Measurements from ENCODE around the gene RGS9.
"Not testable (repeated sequence)": the region's sequence is repeated elsewhere in the genome, so short reads cannot be mapped to it uniquely, and the experiment has no call there.

Gene RGS9

GRCh38 chr17:65103431-65103830 is 33.7 kb upstream of the RGS9 start:
- Mint-ChIP-seq H3K4me1 (ENCODE audit: low read depth) (peaks cover 22% of the 10 kb centered on the region), H3K27me3 (peaks cover 4% of the 10 kb centered on the region), H3K27ac (no peak overlapping the region)

GRCh38 chr17:65103896-65104295 is 33.3 kb upstream of the RGS9 start:
- Mint-ChIP-seq H3K9me3 (no peaks in the 10 kb centered on the region), H3K4me1 (ENCODE audit: low read depth) (peaks cover 22% of the 10 kb centered on the region), H3K4me3 (no peak overlapping the region), H3K27me3 (peaks cover 4% of the 10 kb centered on the region), H3K27ac (no peak overlapping the region), H3K36me3 (ENCODE audit: low read depth) (no peaks in the 10 kb centered on the region)

More at GRCh38 chr17:65103431-65103830, 33.7 kb upstream of the RGS9 start:
- H3K36me3 Mint-ChIP-seq (ENCODE audit: low read depth), result no peaks in the 10 kb centered on the region
- no peak overlapping the region for H3K4me3 Mint-ChIP-seq
- H3K9me3 Mint-ChIP-seq, result no peaks in the 10 kb centered on the region

DNA sequence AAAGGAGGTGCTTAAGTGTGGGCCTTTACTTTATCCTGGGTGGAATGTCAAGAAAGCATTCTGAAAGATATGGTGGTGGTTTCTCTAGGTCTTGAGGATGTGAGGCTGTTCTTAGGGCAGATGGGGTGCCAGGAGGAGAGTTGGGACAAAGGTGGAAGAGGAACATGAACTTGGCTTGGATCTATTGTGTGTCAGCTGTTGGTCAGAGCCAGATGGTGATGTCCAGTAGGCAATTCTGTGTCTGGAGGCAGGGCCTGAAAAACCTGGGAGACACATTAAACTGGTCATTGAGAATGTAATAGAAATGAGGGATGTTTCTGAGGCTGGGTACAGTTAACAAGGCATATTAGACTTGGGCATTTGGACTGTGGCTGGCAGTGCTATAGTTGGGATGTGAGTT is 32.6 kb upstream of the RGS9 start:
- Mint-ChIP-seq H3K4me1 (ENCODE audit: low read depth) (peaks cover 16% of the 10 kb centered on the region), H3K36me3 (ENCODE audit: low read depth) (no peaks in the 10 kb centered on the region), H3K4me3 (no peak overlapping the region), H3K27ac (no peak overlapping the region), H3K9me3 (no peaks in the 10 kb centered on the region), H3K27me3 (peaks cover 4% of the 10 kb centered on the region)

GRCh38 chr17:65104973-65105372 is 32.2 kb upstream of the RGS9 start:
- H3K27me3 Mint-ChIP-seq, result peaks cover 4% of the 10 kb centered on the region
- H3K4me1 Mint-ChIP-seq (ENCODE audit: low read depth), result peaks cover 11% of the 10 kb centered on the region
- no peak overlapping the region for H3K27ac Mint-ChIP-seq
- H3K4me3 Mint-ChIP-seq, result no peak overlapping the region
- H3K9me3 Mint-ChIP-seq, result no peaks in the 10 kb centered on the region
- no peaks in the 10 kb centered on the region for H3K36me3 Mint-ChIP-seq (ENCODE audit: low read depth)

DNA sequence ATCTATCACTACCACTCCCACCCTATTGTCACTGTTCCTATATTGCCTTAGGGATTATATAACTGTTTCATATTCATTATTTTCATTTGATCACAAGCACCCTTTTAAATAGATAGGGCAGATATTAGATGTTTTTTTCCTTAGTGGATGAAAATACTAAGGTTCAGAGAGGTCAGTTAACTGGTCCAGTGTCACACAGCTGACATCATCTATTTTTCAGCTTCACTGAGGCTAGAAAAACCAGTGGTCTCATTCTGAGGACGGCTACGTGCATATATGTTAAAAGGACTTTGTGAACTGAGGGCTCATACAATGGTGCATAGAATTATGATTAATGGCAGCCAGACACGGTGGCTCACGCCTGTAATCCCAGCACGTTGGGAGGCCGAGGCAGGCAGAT is 29.0 kb upstream of the RGS9 start:
- Mint-ChIP-seq H3K27ac (no peak overlapping the region), H3K27me3 (peaks cover 7% of the 10 kb centered on the region), H3K9me3 (no peaks in the 10 kb centered on the region), H3K4me1 (ENCODE audit: low read depth) (no peaks in the 10 kb centered on the region), H3K4me3 (no peak overlapping the region), H3K36me3 (ENCODE audit: low read depth) (no peaks in the 10 kb centered on the region)

DNA sequence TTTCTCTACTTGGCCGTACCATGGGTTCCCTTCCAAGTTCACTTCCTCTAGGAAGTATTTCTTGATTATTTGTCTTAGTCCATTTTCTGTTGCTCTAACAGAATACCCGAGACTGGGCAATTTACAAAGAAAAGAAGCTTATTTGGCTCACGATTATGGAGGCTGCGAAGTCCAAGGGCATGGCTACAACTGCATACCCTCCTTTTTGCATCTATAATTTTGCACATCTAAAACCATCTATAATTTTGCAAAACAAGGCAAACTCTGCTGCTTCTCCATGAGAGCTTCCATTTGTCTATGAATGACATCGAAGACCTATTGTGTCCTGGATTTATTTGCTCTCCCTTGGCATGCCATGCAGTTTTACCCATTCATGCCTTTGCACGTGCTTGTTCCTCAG is 27.6 kb upstream of the RGS9 start:
- Mint-ChIP-seq H3K9me3 (no peaks in the 10 kb centered on the region), H3K27me3 (peaks cover 7% of the 10 kb centered on the region), H3K4me3 (no peak overlapping the region), H3K27ac (no peak overlapping the region), H3K4me1 (ENCODE audit: low read depth) (no peaks in the 10 kb centered on the region), H3K36me3 (ENCODE audit: low read depth) (no peaks in the 10 kb centered on the region)

DNA sequence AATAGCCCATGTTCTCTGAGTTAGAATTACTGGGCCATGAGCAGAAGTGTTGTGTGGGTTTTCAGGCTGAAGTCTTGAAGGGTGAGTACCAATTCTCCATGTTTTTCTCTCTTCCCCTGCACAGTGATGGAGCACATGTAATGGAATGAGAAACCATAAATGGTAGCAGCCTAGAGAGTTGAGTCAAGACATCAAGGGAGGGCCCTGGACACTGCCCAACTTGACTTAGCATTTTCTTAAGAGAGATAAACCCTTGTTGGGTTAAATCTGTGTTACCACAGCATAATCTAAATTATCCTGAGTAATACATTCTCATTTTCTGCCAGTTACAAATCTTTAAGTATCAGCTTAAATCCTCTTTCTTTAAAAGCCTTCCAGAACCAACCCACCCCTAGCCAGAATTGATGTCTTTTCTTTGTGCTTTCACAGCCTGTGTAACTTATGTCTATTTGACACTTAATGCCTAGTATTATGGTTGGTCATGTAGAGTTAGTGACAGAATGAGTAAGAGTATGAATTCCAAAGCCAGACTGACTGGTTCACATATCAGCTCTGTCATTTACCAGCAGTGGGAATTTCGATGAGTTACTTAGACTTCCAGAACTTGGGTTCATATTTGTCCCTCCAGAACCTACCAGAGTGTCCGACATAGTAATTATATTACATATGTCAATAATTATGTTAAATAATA is 27.0 kb upstream of the RGS9 start:
- no peak overlapping the region for H3K4me3 Mint-ChIP-seq
- H3K36me3 Mint-ChIP-seq (ENCODE audit: low read depth), result no peaks in the 10 kb centered on the region
- H3K9me3 Mint-ChIP-seq, result no peaks in the 10 kb centered on the region
- peaks cover 7% of the 10 kb centered on the region for H3K27me3 Mint-ChIP-seq
- H3K27ac Mint-ChIP-seq, result no peak overlapping the region
- H3K4me1 Mint-ChIP-seq (ENCODE audit: low read depth), result no peaks in the 10 kb centered on the region

DNA sequence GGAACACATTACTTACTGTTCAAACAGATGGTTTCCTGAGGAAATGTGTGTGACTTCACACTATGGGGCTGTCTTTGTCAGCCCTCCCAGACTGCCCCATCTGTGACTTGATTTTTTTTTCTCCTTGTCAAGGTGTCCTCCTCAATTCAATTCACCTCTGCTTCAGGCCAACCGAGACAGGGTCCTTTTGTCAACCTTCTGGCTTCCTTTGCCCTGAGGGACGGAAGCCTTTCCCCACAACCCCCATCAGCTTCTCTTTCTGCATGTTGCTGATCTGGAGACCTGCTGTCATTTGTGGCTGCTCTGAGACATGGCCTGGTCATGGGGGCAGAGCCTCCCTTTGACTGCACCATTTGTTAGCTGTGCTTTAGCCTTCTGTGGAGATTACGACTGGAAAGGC is 21.3 kb upstream of the RGS9 start:
- Mint-ChIP-seq H3K36me3 (ENCODE audit: low read depth) (no peaks in the 10 kb centered on the region), H3K27me3 (peaks cover 9% of the 10 kb centered on the region), H3K9me3 (no peaks in the 10 kb centered on the region), H3K4me3 (no peak overlapping the region), H3K4me1 (ENCODE audit: low read depth) (peaks cover 8% of the 10 kb centered on the region), H3K27ac (peak overlapping the region; percentile 19)

- H3K4me3 Mint-ChIP-seq; H3K27ac Mint-ChIP-seq; H3K36me3 Mint-ChIP-seq (ENCODE audit: low read depth); H3K27me3 Mint-ChIP-seq; H3K9me3 Mint-ChIP-seq: not testable (repeated sequence)
- H3K4me1 Mint-ChIP-seq (ENCODE audit: low read depth), result peaks cover 13% of the 10 kb centered on the region
Observed at GRCh38 chr17:65116515-65116914, 20.7 kb upstream of the RGS9 start.

DNA sequence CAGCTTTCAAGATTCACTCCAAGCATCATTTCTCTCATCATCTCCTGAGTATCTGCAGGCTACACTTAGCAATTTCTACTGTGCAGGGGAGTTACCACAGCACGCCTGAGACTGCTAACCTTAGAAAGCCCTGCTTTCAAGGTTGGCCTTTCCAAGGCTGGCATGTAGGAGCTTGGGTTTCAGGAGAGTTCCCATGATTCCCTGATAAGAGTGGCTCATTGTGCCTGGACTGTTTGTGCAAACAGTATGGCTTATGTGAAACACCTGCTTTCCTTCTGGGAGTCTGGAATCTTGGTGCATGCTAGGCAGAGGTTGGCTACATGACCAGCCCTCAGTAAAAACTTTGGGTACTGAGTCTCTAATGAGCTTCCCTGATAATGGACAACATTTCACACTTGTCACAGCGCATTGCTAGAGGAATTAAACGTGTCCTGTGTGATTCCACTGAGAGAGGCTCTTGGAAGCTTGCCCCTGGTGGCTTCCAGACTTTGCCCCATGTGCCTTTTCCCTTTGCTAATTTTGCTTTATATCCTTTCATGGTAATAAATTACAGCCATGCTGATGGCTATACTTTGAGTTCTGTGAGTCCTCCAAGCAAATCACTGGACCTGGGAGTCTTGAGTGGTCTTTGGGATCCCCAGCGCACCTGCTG is 19.7 kb upstream of the RGS9 start:
- H3K36me3 Mint-ChIP-seq (ENCODE audit: low read depth), result no peaks in the 10 kb centered on the region
- H3K4me1 Mint-ChIP-seq (ENCODE audit: low read depth), result peaks cover 23% of the 10 kb centered on the region
- H3K4me3 Mint-ChIP-seq, result no peak overlapping the region
- no peak overlapping the region for H3K27ac Mint-ChIP-seq
- no peaks in the 10 kb centered on the region for H3K9me3 Mint-ChIP-seq
- peaks cover 9% of the 10 kb centered on the region for H3K27me3 Mint-ChIP-seq

GRCh38 chr17:65121368-65121767 is 15.8 kb upstream of the RGS9 start:
- peaks cover 5% of the 10 kb centered on the region for H3K27me3 Mint-ChIP-seq
- peak overlapping the region; percentile 96 for H3K27ac Mint-ChIP-seq
- H3K4me3 Mint-ChIP-seq, result peak overlapping the region; percentile 40
- H3K36me3 Mint-ChIP-seq (ENCODE audit: low read depth), result no peaks in the 10 kb centered on the region
- peaks cover 42% of the 10 kb centered on the region for H3K4me1 Mint-ChIP-seq (ENCODE audit: low read depth)
- no peaks in the 10 kb centered on the region for H3K9me3 Mint-ChIP-seq

- Mint-ChIP-seq H3K4me1 (ENCODE audit: low read depth) (peaks cover 42% of the 10 kb centered on the region), H3K36me3 (ENCODE audit: low read depth) (no peaks in the 10 kb centered on the region), H3K27ac (peak overlapping the region; percentile 96), H3K4me3 (peak overlapping the region; percentile 81), H3K27me3 (peaks cover 7% of the 10 kb centered on the region), H3K9me3 (no peaks in the 10 kb centered on the region)
Observed at GRCh38 chr17:65121916-65122806, 15.0 kb upstream of the RGS9 start.

DNA sequence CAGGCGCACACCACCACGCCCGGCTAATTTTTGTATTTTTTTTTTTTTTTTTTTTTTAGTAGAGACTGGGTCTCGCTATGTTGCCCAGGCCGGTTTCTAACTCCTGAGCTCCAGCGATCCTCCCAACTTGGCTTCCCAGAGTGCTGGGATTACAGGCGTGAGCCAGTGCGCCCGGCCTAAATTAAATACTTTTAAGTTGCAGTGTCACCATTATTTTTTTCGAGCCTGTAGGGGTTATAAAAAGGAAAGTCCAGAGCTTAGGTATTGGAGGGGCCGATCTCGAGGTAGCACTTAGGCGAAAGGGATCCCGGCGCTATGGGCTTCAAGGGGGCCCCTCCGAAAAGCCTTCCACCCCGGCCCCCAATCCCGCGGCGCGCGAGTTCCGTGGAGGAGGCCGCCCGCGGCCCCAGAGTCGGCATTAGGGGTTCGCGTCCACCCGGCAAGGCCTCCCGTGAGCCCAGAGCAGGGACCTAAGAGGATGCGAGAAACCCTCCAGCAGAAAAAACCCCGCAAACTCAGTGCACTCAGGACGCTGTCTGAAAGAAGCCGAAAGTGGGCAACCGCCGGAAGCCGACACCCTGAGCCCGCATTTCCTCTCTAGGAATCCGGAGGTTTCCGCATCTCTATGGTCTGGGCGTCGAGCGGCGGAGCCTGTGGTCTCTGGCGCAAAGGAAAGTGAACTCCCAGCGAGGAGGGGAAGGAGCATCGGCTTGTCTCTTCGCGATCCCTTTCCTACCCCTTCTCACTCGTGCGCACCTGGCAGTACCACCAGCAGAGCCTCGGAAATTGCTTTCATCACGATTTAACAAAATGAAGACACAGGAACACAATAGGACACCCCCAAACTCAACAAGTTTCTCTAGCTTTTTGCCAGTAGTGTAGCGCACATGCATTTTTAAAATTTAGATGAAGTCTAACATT is 14.1 kb upstream of the RGS9 start:
- no peaks in the 10 kb centered on the region for H3K9me3 Mint-ChIP-seq
- peaks cover 42% of the 10 kb centered on the region for H3K4me1 Mint-ChIP-seq (ENCODE audit: low read depth)
- H3K4me3 Mint-ChIP-seq, result peak overlapping the region; percentile 81
- peak overlapping the region; percentile 96 for H3K27ac Mint-ChIP-seq
- peaks cover 13% of the 10 kb centered on the region for H3K27me3 Mint-ChIP-seq
- no peaks in the 10 kb centered on the region for H3K36me3 Mint-ChIP-seq (ENCODE audit: low read depth)

Data from stimulated activated naive CD8-positive, alpha-beta T cell treated with anti-CD3 and anti-CD28 coated beads, Interleukin-15, Interleukin-2, amounts not matched to agents 100 ng/mL and 50 ng/mL, for 24 hours (primary cell).